Liver (tissue), 9 donors: ENCODE measurements around the gene CDH22. TPM values are rescaled to one million over a fixed set of nuclear protein-coding genes. Genes with fewer than 3 reads are reported as not detected.

Experiments
- DNase-seq: peaks from one replicate; pipeline ENCODE4 v3.0.0-alpha.2; 2017; ENCODE audit warnings: low spot score
- H3K27ac ChIP-seq, 2 donors: one replicate each; pipeline ENCODE4 v1.7.0; 2013; ENCODE audit warnings: inconsistent platforms in 2 of 2, low read length in 2 of 2, control low read depth in 1 of 2, low read depth in 1 of 2, mild to moderate bottlenecking in 1 of 2
- H3K27me3 ChIP-seq, 4 donors: one replicate each; pipeline versions ENCODE4 v1.6.1 to v1.7.0; 2013; ENCODE audit warnings: low read length in 3 of 4, inconsistent platforms in 1 of 4, mild to moderate bottlenecking in 1 of 4, moderate library complexity in 1 of 4; ENCODE audit not compliant: control insufficient read depth in 4 of 4, insufficient read depth in 4 of 4
- H3K36me3 ChIP-seq, 4 donors: one replicate each; pipeline versions ENCODE4 v1.6.1 to v1.7.0; 2013; ENCODE audit warnings: low read length in 3 of 4, mild to moderate bottlenecking in 3 of 4, low read depth in 1 of 4, moderate library complexity in 1 of 4; ENCODE audit not compliant: control insufficient read depth in 4 of 4, insufficient read depth in 3 of 4
- H3K4me1 ChIP-seq, 4 donors: one replicate each; pipeline versions ENCODE4 v1.6.1 to v1.7.0; 2013; ENCODE audit warnings: low read length in 3 of 4, mild to moderate bottlenecking in 3 of 4, moderate library complexity in 1 of 4; ENCODE audit not compliant: control insufficient read depth in 4 of 4, insufficient read depth in 4 of 4
- H3K4me3 ChIP-seq, 3 donors: one replicate each; pipeline versions ENCODE4 v1.6.1 to v1.7.0; 2013; ENCODE audit warnings: low read length in 3 of 3, control low read depth in 1 of 3, low read depth in 1 of 3, mild to moderate bottlenecking in 1 of 3
- H3K9ac ChIP-seq, 2 donors: one replicate each; pipeline ENCODE4 v1.7.0; 2013; ENCODE audit warnings: low read length in 2 of 2, mild to moderate bottlenecking in 2 of 2, moderate library complexity in 2 of 2, control low read depth in 1 of 2, low read depth in 1 of 2
- H3K9me3 ChIP-seq, 4 donors: one replicate each; pipeline versions ENCODE4 v1.6.1 to v1.7.0; 2013; ENCODE audit warnings: low read length in 3 of 4; ENCODE audit not compliant: control insufficient read depth in 4 of 4
- FOXA1 ChIP-seq: IDR thresholded peaks from 2 replicates; pipeline ENCODE4 v1.6.1; 2016; ENCODE audit warnings: antibody characterized with exemption
- FOXA2 ChIP-seq: IDR thresholded peaks from 2 replicates; pipeline ENCODE4 v1.6.1; 2016; ENCODE audit warnings: antibody characterized with exemption
- HNF4A ChIP-seq, 2 donors: conservative IDR thresholded peaks; 2 replicates each; pipeline ENCODE4 v1.6.1; 2016; ENCODE audit warnings: antibody characterized with exemption in 2 of 2, mild to moderate bottlenecking in 2 of 2
- JUND ChIP-seq, 2 donors: IDR thresholded peaks; 2 replicates each; pipeline ENCODE4 v1.6.1; 2016; ENCODE audit warnings: antibody characterized with exemption in 2 of 2
- RAD21 ChIP-seq, 2 donors: IDR thresholded peaks; 2 replicates each; pipeline ENCODE4 v1.6.1; 2016; ENCODE audit warnings: antibody characterized with exemption in 2 of 2, mild to moderate bottlenecking in 2 of 2
- RXRA ChIP-seq, 2 donors: IDR thresholded peaks; 2 replicates each; pipeline ENCODE4 v1.6.1; 2017 to 2018; ENCODE audit warnings: antibody characterized with exemption in 2 of 2, mild to moderate bottlenecking in 1 of 2
- TAF1 ChIP-seq: conservative IDR thresholded peaks from 2 replicates; pipeline ENCODE4 v1.6.1; 2016; ENCODE audit warnings: antibody characterized with exemption, mild to moderate bottlenecking
- WGBS: extraction: QIAGEN DNeasy Blood & Tissue Kit; methylation state at CpG from one replicate; pipeline ENCODE4 v1.1.7; 2013; 5-methylcytosine and 5-hydroxymethylcytosine counted together
- polyA plus RNA-seq, 2 donors: library from polyadenylated mRNA; stranded (reverse) in 1 of 2; unstranded in 1 of 2; fragments of 200-250 nt in 1 of 2; fragments of >200 nt in 1 of 2; fragmentation: Nextera tagmentation in 1 of 2; extraction: Ambion mirVana in 1 of 2; gene quantifications; one replicate each; pipeline versions ENCODE4 v1.2.1 to v1.2.3, GENCODE V29; 2013 to 2015
- total RNA-seq, 2 donors: library from RNA; depleted of rRNA; stranded (reverse); fragments of >200 nt; gene quantifications; one replicate each; pipeline ENCODE4 v1.2.3, GENCODE V29; 2014
- TF ChIP-seq, protein P1 (sequence below): IDR thresholded peaks from 2 replicates; pipeline ENCODE4 v1.6.1; 2016; ENCODE audit warnings: antibody characterized with exemption
- TF ChIP-seq, protein P2 (sequence below): IDR thresholded peaks from 2 replicates; pipeline ENCODE4 v1.6.1; 2016; ENCODE audit warnings: antibody characterized with exemption
- TF ChIP-seq, protein P3 (sequence below): IDR thresholded peaks from 2 replicates; pipeline ENCODE4 v1.6.1; 2016; ENCODE audit warnings: antibody characterized with exemption, mild to moderate bottlenecking
- TF ChIP-seq, protein P4 (sequence below): fragments of 150-350 bp; IDR thresholded peaks from 2 replicates; pipeline ENCODE4 v1.5.1; 2017; ENCODE audit warnings: improper control_type of control experiment, low read depth, low read length; ENCODE audit not compliant: missing input control
- donor health status: healthy.
- donor health status: healthy.
- donor health status: healthy.
- donor health status: healthy.
- donor health status: healthy.

CDH22 gene
- total and polyA plus RNA-seq, 4 donors = 0.02 TPM; not detected in 3

DNA sequence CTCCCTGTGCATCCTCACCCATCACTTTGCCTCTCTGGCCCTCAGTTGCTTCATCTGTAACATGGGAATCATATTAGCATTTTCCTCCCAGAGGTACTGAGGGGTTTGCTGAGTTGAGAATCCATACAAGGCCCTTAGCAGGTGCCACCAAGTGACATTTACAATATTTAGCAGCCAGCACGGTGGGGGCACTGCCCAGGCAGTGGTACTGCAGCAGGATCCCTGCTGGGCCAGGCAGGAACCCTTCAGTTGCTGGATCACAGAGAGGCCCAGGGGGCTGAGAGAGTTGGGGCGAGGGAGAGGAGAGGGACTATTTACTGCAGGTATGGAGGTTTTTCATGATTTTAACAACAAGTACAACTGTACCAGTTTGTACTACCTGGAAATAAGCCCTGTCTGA lies 65.9 kb downstream of the CDH22 start (continued):
- TF ChIP-seq, protein P1, sequence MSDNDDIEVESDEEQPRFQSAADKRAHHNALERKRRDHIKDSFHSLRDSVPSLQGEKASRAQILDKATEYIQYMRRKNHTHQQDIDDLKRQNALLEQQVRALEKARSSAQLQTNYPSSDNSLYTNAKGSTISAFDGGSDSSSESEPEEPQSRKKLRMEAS = no peak
- TF ChIP-seq HNF4A (conservative IDR thresholded peaks at IDR 0.05) = no peak
- TF ChIP-seq FOXA2 = no peak
- TF ChIP-seq, protein P2, sequence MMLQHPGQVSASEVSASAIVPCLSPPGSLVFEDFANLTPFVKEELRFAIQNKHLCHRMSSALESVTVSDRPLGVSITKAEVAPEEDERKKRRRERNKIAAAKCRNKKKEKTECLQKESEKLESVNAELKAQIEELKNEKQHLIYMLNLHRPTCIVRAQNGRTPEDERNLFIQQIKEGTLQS = no peak

DNA sequence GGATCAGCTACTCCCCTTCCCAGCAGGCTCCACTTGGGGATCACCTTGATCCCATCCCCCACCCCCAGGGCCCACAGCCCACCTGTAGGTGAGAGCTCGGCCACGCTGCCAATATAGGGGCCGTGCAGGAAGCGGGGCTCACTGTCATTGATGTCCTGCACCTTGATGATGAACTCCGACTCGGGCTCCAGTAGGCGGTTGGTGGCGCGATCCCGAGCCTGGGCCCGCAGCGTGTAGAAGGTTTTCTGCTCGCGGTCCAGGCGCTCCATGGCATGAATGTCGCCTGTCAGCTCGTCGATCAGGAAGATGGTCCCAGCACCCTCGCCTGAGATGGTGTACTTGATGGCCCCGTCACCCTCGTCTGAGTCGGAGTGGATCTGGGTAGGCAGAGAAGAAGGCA lies 67.4 kb downstream of the CDH22 start:
- Histone ChIP-seq H3K9me3 (no peaks in the 10 kb centered on the region), H3K27me3 (peaks cover 0 to 6% (median 4%) of the 10 kb centered on the region in 4 donors), H3K27ac (no peak overlapping the region), H3K9ac (no peak overlapping the region), H3K36me3 (no peaks in the 10 kb centered on the region), H3K4me3 (no peak overlapping the region), H3K4me1 (no peaks in the 10 kb centered on the region)
- no peak for DNase-seq
- 87% methylated on average over 22 of the region's 22 CpGs for WGBS
- TF ChIP-seq TAF1 (no peak), JUND (IDR thresholded peaks at IDR 0.05) (no peak), RAD21 (IDR thresholded peaks at IDR 0.05) (no peak), RXRA (IDR thresholded peaks at IDR 0.05) (no peak)
- TF ChIP-seq, protein P3, sequence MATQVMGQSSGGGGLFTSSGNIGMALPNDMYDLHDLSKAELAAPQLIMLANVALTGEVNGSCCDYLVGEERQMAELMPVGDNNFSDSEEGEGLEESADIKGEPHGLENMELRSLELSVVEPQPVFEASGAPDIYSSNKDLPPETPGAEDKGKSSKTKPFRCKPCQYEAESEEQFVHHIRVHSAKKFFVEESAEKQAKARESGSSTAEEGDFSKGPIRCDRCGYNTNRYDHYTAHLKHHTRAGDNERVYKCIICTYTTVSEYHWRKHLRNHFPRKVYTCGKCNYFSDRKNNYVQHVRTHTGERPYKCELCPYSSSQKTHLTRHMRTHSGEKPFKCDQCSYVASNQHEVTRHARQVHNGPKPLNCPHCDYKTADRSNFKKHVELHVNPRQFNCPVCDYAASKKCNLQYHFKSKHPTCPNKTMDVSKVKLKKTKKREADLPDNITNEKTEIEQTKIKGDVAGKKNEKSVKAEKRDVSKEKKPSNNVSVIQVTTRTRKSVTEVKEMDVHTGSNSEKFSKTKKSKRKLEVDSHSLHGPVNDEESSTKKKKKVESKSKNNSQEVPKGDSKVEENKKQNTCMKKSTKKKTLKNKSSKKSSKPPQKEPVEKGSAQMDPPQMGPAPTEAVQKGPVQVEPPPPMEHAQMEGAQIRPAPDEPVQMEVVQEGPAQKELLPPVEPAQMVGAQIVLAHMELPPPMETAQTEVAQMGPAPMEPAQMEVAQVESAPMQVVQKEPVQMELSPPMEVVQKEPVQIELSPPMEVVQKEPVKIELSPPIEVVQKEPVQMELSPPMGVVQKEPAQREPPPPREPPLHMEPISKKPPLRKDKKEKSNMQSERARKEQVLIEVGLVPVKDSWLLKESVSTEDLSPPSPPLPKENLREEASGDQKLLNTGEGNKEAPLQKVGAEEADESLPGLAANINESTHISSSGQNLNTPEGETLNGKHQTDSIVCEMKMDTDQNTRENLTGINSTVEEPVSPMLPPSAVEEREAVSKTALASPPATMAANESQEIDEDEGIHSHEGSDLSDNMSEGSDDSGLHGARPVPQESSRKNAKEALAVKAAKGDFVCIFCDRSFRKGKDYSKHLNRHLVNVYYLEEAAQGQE = no peak

DNA sequence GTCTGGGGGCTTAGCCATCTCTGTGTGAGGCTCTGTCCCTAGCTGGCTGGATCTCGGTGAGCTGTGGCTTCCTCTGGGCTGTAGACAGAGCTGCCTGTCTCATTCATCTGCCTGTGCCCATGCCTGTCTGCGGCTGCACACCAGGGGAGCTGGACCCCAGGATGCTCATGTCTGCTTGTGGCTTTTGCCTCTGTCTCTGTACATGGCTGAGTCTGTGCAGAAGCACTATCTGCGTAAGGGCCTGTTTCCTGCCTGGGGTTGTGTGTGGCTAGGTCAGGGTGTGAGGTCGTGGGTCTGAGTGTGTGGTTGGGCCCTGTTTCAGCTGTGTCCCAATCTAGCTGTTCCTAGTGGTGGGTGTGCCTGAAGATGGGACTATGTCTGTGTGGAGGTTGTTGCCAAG lies 68.2 kb downstream of the CDH22 start:
- Histone ChIP-seq H3K9ac (no peak overlapping the region), H3K36me3 (no peaks in the 10 kb centered on the region), H3K27ac (no peak overlapping the region), H3K27me3 (peaks cover 0 to 5% (median 0%) of the 10 kb centered on the region in 4 donors), H3K9me3 (no peaks in the 10 kb centered on the region), H3K4me3 (no peak overlapping the region), H3K4me1 (no peaks in the 10 kb centered on the region)
- TF ChIP-seq, protein P2 = no peak
- TF ChIP-seq, protein P3 = no peak
- TF ChIP-seq, protein P1 = no peak
- TF ChIP-seq FOXA1 (no peak), JUND (IDR thresholded peaks at IDR 0.05) (no peak), TAF1 (no peak)
- TF ChIP-seq, protein P4, sequence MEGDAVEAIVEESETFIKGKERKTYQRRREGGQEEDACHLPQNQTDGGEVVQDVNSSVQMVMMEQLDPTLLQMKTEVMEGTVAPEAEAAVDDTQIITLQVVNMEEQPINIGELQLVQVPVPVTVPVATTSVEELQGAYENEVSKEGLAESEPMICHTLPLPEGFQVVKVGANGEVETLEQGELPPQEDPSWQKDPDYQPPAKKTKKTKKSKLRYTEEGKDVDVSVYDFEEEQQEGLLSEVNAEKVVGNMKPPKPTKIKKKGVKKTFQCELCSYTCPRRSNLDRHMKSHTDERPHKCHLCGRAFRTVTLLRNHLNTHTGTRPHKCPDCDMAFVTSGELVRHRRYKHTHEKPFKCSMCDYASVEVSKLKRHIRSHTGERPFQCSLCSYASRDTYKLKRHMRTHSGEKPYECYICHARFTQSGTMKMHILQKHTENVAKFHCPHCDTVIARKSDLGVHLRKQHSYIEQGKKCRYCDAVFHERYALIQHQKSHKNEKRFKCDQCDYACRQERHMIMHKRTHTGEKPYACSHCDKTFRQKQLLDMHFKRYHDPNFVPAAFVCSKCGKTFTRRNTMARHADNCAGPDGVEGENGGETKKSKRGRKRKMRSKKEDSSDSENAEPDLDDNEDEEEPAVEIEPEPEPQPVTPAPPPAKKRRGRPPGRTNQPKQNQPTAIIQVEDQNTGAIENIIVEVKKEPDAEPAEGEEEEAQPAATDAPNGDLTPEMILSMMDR = no peak
- no peak for DNase-seq
- WGBS = 45% methylated on average over 4 of the region's 4 CpGs
